ENCODE data around the gene LDLRAD4. TPM values are rescaled to one million over a fixed set of nuclear protein-coding genes. Genes with fewer than 3 reads are reported as not detected.

Gene LDLRAD4
- total and polyA plus RNA-seq, 2 experiments from 2014 or later: 0.73 to 1.9 TPM

DNA sequence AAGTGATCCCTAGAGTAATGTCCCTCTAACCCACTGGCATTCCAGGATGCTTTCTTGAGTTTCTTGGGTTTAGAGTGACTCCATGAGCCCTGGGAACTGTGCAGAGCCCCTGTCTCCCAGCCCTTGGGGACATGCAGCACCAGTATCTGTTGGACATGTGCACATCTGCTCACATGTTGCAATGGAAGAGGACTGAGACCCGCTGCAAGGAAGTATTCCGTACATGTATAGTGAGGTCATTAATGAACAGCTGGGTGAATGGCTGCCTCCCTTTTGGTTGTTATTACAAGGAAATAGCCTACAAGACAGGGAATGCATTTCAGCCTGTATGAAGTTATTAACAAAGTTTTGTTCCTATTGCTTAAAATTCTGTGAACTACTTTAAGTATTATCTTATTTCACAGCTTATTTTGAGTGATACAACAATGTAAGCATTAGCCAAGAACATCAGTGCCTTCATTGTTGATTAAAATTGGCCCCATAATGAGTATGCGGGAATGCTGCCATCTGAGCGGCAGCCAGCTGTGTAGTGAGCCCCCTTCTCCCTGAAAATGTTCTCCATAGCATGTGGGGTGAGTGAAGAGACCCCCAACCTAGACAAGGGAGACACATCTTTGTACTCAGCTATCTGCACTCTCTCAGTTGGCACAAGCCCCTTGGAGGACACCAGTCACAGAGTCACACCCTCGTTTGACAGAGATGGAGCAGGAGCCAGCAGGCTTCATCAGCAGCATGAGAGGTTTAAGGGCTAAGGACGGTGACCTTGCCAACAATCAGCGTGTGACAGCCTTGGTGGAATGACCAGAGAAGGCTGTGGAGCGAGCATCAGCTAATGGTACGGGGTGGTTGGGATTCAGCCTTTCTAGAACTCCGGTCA lies 420.4 kb downstream of the LDLRAD4 start:
- H3K79me2 ChIP-seq (replicated peaks; ENCODE audit: insufficient read depth): no peaks in the 10 kb centered on the region
- no peak overlapping the region for H3K4me2 ChIP-seq
- no peaks in the 10 kb centered on the region for H4K20me1 ChIP-seq (replicated peaks; ENCODE audit: insufficient read depth)
- no peak overlapping the region for H3K4me3 ChIP-seq
- no peak overlapping the region for H3K4me3 Mint-ChIP-seq
- DNase-seq (ENCODE audit: low spot score) (no peak), ATAC-seq (no peak)
- H2AFZ ChIP-seq: no peak overlapping the region
- peaks cover 6% of the 10 kb centered on the region; the same call in 2 of the 3 replicates for H3K4me1 Mint-ChIP-seq
- H3K27ac Mint-ChIP-seq: no peak overlapping the region
- no peaks in the 10 kb centered on the region for H3K9me2 ChIP-seq (ENCODE audit: insufficient read depth)
- peaks cover under 1% of the 10 kb centered on the region; the same call in 1 of the 3 replicates for H3K36me3 Mint-ChIP-seq (ENCODE audit: low read depth)
- TF ChIP-seq NANOG (IDR thresholded peaks at IDR 0.05; ENCODE audit: borderline replicate concordance) (no peak), JUNB (IDR thresholded peaks at IDR 0.05; ENCODE audit: unreplicated experiment) (no peak), CTCF (conservative IDR thresholded peaks at IDR 0.05; ENCODE audit: low read depth in 2 of 2) (no peak), POLR2AphosphoS5 (IDR thresholded peaks at IDR 0.05; ENCODE audit: low read depth) (no peak), STAT1 (IDR thresholded peaks at IDR 0.05; ENCODE audit: unreplicated experiment) (no peak), EZH2 (IDR thresholded peaks at IDR 0.05; ENCODE audit: low read depth, unreplicated experiment) (no peak), ZNF331 (CRISPR knock-in tag; IDR thresholded peaks at IDR 0.05; ENCODE audit: low read depth) (no peak), REST (IDR thresholded peaks at IDR 0.05; ENCODE audit: unreplicated experiment) (no peak), CREB1 (CRISPR knock-in tag; IDR thresholded peaks at IDR 0.05; ENCODE audit: low read depth) (no peak), ETS1 (IDR thresholded peaks at IDR 0.05) (no peak), EZH2phosphoT487 (IDR thresholded peaks at IDR 0.05; ENCODE audit: unreplicated experiment) (no peak), ZNF114 (CRISPR knock-in tag; IDR thresholded peaks at IDR 0.05) (no peak)
- TF ChIP-seq, protein P1, sequence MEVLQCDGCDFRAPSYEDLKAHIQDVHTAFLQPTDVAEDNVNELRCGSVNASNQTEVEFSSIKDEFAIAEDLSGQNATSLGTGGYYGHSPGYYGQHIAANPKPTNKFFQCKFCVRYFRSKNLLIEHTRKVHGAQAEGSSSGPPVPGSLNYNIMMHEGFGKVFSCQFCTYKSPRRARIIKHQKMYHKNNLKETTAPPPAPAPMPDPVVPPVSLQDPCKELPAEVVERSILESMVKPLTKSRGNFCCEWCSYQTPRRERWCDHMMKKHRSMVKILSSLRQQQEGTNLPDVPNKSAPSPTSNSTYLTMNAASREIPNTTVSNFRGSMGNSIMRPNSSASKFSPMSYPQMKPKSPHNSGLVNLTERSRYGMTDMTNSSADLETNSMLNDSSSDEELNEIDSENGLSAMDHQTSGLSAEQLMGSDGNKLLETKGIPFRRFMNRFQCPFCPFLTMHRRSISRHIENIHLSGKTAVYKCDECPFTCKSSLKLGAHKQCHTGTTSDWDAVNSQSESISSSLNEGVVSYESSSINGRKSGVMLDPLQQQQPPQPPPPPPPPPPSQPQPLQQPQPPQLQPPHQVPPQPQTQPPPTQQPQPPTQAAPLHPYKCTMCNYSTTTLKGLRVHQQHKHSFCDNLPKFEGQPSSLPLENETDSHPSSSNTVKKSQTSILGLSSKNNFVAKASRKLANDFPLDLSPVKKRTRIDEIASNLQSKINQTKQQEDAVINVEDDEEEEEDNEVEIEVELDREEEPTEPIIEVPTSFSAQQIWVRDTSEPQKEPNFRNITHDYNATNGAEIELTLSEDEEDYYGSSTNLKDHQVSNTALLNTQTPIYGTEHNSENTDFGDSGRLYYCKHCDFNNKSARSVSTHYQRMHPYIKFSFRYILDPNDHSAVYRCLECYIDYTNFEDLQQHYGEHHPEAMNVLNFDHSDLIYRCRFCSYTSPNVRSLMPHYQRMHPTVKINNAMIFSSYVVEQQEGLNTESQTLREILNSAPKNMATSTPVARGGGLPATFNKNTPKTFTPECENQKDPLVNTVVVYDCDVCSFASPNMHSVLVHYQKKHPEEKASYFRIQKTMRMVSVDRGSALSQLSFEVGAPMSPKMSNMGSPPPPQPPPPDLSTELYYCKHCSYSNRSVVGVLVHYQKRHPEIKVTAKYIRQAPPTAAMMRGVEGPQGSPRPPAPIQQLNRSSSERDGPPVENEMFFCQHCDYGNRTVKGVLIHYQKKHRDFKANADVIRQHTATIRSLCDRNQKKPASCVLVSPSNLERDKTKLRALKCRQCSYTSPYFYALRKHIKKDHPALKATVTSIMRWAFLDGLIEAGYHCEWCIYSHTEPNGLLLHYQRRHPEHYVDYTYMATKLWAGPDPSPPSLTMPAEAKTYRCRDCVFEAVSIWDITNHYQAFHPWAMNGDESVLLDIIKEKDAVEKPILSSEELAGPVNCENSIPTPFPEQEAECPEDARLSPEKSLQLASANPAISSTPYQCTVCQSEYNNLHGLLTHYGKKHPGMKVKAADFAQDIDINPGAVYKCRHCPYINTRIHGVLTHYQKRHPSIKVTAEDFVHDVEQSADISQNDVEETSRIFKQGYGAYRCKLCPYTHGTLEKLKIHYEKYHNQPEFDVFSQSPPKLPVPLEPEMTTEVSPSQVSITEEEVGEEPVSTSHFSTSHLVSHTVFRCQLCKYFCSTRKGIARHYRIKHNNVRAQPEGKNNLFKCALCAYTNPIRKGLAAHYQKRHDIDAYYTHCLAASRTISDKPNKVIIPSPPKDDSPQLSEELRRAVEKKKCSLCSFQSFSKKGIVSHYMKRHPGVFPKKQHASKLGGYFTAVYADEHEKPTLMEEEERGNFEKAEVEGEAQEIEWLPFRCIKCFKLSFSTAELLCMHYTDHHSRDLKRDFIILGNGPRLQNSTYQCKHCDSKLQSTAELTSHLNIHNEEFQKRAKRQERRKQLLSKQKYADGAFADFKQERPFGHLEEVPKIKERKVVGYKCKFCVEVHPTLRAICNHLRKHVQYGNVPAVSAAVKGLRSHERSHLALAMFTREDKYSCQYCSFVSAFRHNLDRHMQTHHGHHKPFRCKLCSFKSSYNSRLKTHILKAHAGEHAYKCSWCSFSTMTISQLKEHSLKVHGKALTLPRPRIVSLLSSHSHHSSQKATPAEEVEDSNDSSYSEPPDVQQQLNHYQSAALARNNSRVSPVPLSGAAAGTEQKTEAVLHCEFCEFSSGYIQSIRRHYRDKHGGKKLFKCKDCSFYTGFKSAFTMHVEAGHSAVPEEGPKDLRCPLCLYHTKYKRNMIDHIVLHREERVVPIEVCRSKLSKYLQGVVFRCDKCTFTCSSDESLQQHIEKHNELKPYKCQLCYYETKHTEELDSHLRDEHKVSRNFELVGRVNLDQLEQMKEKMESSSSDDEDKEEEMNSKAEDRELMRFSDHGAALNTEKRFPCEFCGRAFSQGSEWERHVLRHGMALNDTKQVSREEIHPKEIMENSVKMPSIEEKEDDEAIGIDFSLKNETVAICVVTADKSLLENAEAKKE (CRISPR knock-in tag; IDR thresholded peaks at IDR 0.05): no peak
- peaks cover 2% of the 10 kb centered on the region for H3K27me3 Mint-ChIP-seq (ENCODE audit: insufficient read depth, low read depth, poor library complexity)
- peaks cover 18% of the 10 kb centered on the region; the same call in 1 of the 2 replicates for H3K27me3 ChIP-seq (ENCODE audit: insufficient read depth)
- H3K36me3 ChIP-seq (ENCODE audit: insufficient read depth): no peaks in the 10 kb centered on the region
- peaks cover 4% of the 10 kb centered on the region for H3K9me3 Mint-ChIP-seq
- no peak overlapping the region for H3K27ac ChIP-seq (ENCODE audit: low read depth)
- H3F3A ChIP-seq (replicated peaks; ENCODE audit: low read depth): peaks cover 6% of the 10 kb centered on the region; the same call in 1 of the 2 replicates
- H3K4me1 ChIP-seq (ENCODE audit: insufficient read depth): peaks cover 5% of the 10 kb centered on the region

Measured in GM23338 (cell line).